ENCODE results near the gene NEU1.

NEU1 gene

DNA sequence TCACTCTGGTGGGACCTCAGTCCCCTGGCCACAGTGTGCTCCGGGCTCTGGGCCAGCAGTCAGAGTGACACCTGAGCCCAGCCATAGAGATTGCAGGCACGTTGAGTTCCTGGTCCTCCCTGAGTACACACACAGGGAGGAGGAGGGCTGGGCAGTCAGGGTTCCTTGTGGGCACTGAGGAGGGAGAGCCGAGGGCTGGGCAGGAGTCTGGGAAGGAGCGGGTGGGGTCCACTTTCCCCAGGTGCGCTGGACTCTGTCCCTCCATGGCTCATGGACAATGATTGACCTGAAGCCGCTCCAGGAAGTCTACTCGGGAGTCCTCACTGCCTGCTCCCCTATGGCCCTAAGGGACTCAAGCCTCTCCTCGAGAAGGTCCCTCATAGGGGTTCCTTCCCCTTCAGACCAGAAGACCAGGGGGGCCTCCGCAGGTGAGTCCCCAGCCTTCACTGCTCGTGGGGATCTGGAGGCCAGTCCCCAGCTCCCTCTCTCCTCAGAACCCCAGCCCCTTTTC lies 15.1 kb upstream of the NEU1 start:
- no peak overlapping the region for H3K4me3 ChIP-seq (ENCODE audit: low read depth, low read length)
- TF ChIP-seq, protein P1, sequence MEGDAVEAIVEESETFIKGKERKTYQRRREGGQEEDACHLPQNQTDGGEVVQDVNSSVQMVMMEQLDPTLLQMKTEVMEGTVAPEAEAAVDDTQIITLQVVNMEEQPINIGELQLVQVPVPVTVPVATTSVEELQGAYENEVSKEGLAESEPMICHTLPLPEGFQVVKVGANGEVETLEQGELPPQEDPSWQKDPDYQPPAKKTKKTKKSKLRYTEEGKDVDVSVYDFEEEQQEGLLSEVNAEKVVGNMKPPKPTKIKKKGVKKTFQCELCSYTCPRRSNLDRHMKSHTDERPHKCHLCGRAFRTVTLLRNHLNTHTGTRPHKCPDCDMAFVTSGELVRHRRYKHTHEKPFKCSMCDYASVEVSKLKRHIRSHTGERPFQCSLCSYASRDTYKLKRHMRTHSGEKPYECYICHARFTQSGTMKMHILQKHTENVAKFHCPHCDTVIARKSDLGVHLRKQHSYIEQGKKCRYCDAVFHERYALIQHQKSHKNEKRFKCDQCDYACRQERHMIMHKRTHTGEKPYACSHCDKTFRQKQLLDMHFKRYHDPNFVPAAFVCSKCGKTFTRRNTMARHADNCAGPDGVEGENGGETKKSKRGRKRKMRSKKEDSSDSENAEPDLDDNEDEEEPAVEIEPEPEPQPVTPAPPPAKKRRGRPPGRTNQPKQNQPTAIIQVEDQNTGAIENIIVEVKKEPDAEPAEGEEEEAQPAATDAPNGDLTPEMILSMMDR (IDR thresholded peaks at IDR 0.05; ENCODE audit: insufficient read depth, low read depth, low read length, missing control alignments), result no peak
- no peak for DNase-seq (ENCODE audit: low read depth)

DNA sequence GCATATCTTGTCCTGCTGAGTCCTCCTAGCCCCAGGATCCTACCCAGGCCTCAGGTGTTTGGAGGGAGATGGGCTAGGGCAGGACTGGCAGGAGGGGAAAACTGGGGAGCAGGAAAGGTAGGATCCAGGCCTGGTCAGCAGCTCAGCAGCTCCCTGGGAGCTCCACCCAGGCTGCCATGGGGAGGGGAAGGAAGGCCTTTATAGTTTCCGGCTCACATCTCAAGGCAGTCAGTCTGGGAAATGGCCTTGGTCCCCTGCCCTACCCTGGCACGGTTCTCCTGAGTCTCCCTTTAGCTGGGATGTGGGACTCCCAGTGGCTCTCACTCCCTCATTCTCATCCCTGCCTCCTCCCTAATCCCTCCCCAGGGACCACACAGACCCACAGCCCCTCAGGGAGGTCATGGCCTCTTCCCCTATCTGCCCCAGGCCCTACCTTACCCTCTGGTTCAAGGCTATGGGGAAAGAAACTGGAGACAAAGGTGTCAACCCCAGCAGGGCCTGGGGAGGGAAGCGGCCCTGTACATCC lies 14.6 kb upstream of the NEU1 start:
- no peak overlapping the region for H3K4me3 ChIP-seq (ENCODE audit: low read depth, low read length)
- no peak for DNase-seq (ENCODE audit: low read depth)
- TF ChIP-seq, protein P1 (IDR thresholded peaks at IDR 0.05; ENCODE audit: insufficient read depth, low read depth, low read length, missing control alignments), result no peak

DNA sequence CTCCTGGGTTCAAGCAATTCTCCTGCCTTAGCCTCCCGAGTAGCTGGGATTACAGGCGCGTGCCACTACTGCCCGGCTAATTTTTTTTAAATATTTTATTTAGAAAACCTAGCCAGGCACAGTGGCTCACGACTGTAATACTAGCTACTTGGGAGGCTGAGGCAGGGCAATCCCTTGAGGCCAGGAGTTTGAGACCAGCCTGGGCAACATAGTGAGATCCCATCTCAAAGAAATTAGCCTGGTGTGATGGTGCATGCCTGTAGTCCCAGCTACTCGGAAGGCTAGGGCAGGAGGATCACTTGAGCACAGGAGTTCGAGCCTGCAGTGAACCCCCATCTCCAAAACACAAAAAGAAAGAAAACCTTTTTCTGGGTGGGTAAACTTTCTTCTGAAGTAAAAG lies 13.7 kb upstream of the NEU1 start:
- no peak overlapping the region for H3K4me3 ChIP-seq (ENCODE audit: low read depth, low read length)
- TF ChIP-seq, protein P1 (IDR thresholded peaks at IDR 0.05; ENCODE audit: insufficient read depth, low read depth, low read length, missing control alignments), result no peak
- DNase-seq (ENCODE audit: low read depth), result no peak

DNA sequence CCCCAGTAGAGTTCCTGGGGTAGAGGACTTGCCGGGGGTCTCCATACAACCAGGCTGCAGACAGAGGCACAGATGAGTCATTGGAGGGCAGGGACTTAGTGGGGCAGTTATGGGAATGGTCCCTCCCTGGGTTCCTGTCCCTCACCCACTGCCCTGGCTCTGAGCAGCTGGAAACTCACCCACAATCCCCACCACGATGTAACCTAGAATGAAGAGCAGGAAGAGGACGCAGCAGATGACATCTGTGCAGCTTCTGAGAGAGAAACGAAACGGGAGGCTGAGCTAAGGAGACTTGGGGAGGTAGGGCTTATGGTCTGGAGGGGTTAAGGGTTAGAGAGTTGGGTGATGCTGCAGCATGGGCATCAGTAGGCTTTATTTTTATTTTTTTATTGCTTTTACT lies 13.3 kb upstream of the NEU1 start:
- DNase-seq (ENCODE audit: low read depth), result no peak
- no peak overlapping the region for H3K4me3 ChIP-seq (ENCODE audit: low read depth, low read length)
- TF ChIP-seq, protein P1 (IDR thresholded peaks at IDR 0.05; ENCODE audit: insufficient read depth, low read depth, low read length, missing control alignments), result no peak

DNA sequence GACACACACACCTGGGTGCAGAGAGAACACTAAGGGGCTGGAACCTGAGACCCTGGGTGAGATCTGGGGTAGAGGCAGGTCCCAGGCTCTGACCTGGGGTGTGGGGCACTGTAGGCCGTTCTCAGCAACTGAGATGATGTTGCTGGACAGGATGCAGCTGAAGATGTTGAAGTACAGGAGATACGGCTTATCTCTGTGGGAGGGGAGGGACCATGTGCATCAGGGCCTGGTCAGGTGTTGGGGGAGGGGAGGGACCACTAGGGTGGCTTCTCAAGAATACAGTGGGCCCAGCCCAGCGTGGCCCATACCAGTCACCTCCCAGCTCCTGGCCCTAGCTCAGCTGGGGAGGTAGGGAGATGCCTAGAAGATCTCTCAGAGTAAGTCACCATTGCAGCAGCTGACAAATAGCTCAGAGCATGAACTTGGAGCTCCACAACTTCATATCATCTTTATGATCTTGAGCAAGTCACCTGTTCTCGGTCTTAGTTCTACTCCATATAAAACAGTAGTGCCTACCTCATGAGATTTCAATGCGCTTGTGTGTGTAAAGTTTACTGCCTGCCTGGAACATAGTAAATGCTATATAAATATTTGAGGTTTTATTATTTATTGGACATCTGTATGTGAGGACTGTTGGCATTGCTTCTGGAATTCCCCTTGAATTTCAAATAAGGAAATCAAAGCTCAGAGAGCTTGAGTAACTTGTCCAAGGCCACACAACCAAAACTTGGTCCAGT lies 12.4 kb upstream of the NEU1 start:
- no peak for DNase-seq (ENCODE audit: low read depth)
- no peak overlapping the region for H3K4me3 ChIP-seq (ENCODE audit: low read depth, low read length)
- TF ChIP-seq, protein P1 (IDR thresholded peaks at IDR 0.05; ENCODE audit: insufficient read depth, low read depth, low read length, missing control alignments), result no peak

DNA sequence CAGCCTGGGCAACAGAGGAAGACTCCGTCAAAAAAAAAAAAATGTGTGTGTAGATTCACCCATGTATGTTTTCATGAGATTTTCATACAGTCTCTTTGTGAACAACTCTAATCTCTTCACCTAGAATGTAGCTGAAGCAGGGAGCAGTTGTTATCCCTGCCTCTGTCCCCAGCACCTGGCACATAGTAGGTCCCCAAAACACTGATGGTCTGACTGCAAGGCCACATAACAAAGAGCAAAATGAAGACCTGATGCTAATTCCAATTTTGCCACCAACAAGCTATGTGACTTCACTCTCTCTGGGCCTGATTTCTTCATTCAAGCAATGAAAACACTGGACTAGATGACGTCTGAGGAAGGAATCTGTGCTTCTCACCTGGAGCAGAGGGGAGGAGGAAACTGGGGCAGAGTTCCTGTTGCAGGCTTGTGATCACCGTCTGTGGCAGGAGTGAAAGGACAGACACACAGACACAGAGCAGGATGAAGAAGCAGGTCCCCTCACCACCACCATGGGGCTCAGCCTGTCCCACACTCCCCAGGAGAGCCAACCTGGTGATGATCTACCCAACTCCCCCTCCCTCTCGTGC lies 11.6 kb upstream of the NEU1 start:
- H3K4me3 ChIP-seq (ENCODE audit: low read depth, low read length), result no peak overlapping the region
- DNase-seq (ENCODE audit: low read depth), result no peak
- TF ChIP-seq, protein P1 (IDR thresholded peaks at IDR 0.05; ENCODE audit: insufficient read depth, low read depth, low read length, missing control alignments), result no peak

All from GM12865 (cell line).